ENCODE data around the gene TANC2. TPM values are rescaled to one million over a fixed set of nuclear protein-coding genes. Genes with fewer than 3 reads are reported as not detected.

TANC2 gene
- total and polyA plus RNA-seq, 9 of the 15 experiments (the other 6 are each of a cell fraction or from before 2014, with no cell fraction given), result 0.46 to 7.8 (median 4.5) TPM

- Histone ChIP-seq H3K4me2 (ENCODE audit: insufficient read depth, low read length) (no peak overlapping the region), H3K79me2 (ENCODE audit: control insufficient read depth, insufficient read depth, low read length) (no peaks in the 10 kb centered on the region), H3K4me1 (replicated peaks in 1 of 2; ENCODE audit: control insufficient read depth in 2 of 2, insufficient read depth in 2 of 2, low read length in 2 of 2) (no peaks in the 10 kb centered on the region), H3K27ac (ENCODE audit: extremely low read depth, low read depth, low read length) (no peak overlapping the region), H4K20me1 (replicated peaks; ENCODE audit: control insufficient read depth, insufficient read depth, low read length) (no peaks in the 10 kb centered on the region), H3K4me3 (no peak overlapping the region), H3K36me3 (ENCODE audit: control insufficient read depth, insufficient read depth, low read length) (no peaks in the 10 kb centered on the region), H3K27me3 (ENCODE audit: control insufficient read depth in 2 of 2, insufficient read depth in 2 of 2, low read length in 2 of 2) (peaks cover 5 to 7% of the 10 kb centered on the region in 2 experiments; a peak in 2 of 5 replicates), H3K9ac (ENCODE audit: insufficient read depth in 1 of 2, low read depth in 2 of 2, low read length in 2 of 2) (no peak overlapping the region), H3K9me3 (replicated peaks; ENCODE audit: control insufficient read depth, insufficient read depth, low read depth, low read length) (no peaks in the 10 kb centered on the region), H2AFZ (ENCODE audit: low read depth, low read length) (no peak overlapping the region), H3K9me1 (ENCODE audit: control insufficient read depth, insufficient read depth, low read length) (no peaks in the 10 kb centered on the region)
- WGBS (ENCODE audit: insufficient coverage, low coverage, missing lambda C conversion rate), result 2% methylated on average over 4 of the region's 4 CpGs
- ChIA-PET CTCF (ENCODE audit: low intra/inter-chr PET ratio) (no interaction called here), POLR2A (no interaction called here)
- no TSS peak for BruUV-seq (replicated peaks)
- no peak for TF ChIP-seq ZNF766 (CRISPR knock-in tag; conservative IDR thresholded peaks at IDR 0.05)
- TF ChIP-seq HSF4 (CRISPR knock-in tag; IDR thresholded peaks at IDR 0.05; ENCODE audit: borderline replicate concordance), result no peak
- TF ChIP-seq MYBL2 (IDR thresholded peaks at IDR 0.05; ENCODE audit: low read depth), result no peak
- TF ChIP-seq MYBL2 (CRISPR knock-in tag; IDR thresholded peaks at IDR 0.05; ENCODE audit: borderline replicate concordance), result no peak
- no peak for TF ChIP-seq HLTF (IDR thresholded peaks at IDR 0.05)
- in situ Hi-C loops (cut with MboI) (loop anchor here (25.0 kb wide), 1 partner anchor 244 kb away; no protein-coding TSS in a partner anchor), intact Hi-C loops (cut with micrococcal nuclease) (no loop called here)
- ATAC-seq, result no peak
- no peak for DNase-seq (ENCODE audit: extremely low read depth in 1 of 4, low spot score in 3 of 4)
- no peak for FAIRE-seq
These were observed 10.1 kb upstream of the TANC2 start for GRCh38 chr17:62955841-62956352.

- intact Hi-C loops (cut with micrococcal nuclease), result no loop called here
- TF ChIP-seq ETS2 (tag; IDR thresholded peaks at IDR 0.05; ENCODE audit: borderline replicate concordance, poor library complexity, severe bottlenecking), result no peak
- no peak for TF ChIP-seq NR3C1 (CRISPR knock-in tag; IDR thresholded peaks at IDR 0.05)
- TF ChIP-seq HLTF (IDR thresholded peaks at IDR 0.05), result no peak
- TF ChIP-seq RBM14 (IDR thresholded peaks at IDR 0.05; ENCODE audit: borderline replicate concordance, insufficient read depth, low read depth, low read length), result no peak
- TF ChIP-seq PCBP2 (IDR thresholded peaks at IDR 0.05; ENCODE audit: low read depth, low read length, poor library complexity, severe bottlenecking), result no peak
- TF ChIP-seq GABPB2 (CRISPR knock-in tag; conservative IDR thresholded peaks at IDR 0.05), result no peak
- TF ChIP-seq GMEB1 (CRISPR knock-in tag; IDR thresholded peaks at IDR 0.05), result no peak
- no peak for TF ChIP-seq ERF (CRISPR knock-in tag; IDR thresholded peaks at IDR 0.05)
- 0 out of 2 replicates have a peak, but pooled peaks have one; percentile 8 for TF ChIP-seq JUNB (CRISPR knock-in tag; conservative IDR thresholded peaks at IDR 0.05)
These were observed 2.7 kb upstream of the TANC2 start for GRCh38 chr17:62963296-62963695.

More at GRCh38 chr17:62963296-62963695, 2.7 kb upstream of the TANC2 start:
- 10% methylated on average over 3 of the region's 3 CpGs for WGBS (ENCODE audit: insufficient coverage, low coverage, missing lambda C conversion rate)
- POLR2A ChIA-PET, result no interaction called here
- in situ Hi-C loops (cut with MboI), result loop anchor here (25.0 kb wide), 1 partner anchor 251 kb away; no protein-coding TSS in a partner anchor
- Histone ChIP-seq H3K27ac (ENCODE audit: extremely low read depth, low read depth, low read length) (no peak overlapping the region), H4K20me1 (replicated peaks; ENCODE audit: control insufficient read depth, insufficient read depth, low read length) (no peaks in the 10 kb centered on the region), H3K4me2 (ENCODE audit: insufficient read depth, low read length) (no peak overlapping the region), H2AFZ (ENCODE audit: low read depth, low read length) (no peak overlapping the region), H3K9me3 (replicated peaks; ENCODE audit: control insufficient read depth, insufficient read depth, low read depth, low read length) (no peaks in the 10 kb centered on the region), H3K36me3 (ENCODE audit: control insufficient read depth, insufficient read depth, low read length) (no peaks in the 10 kb centered on the region), H3K27me3 (ENCODE audit: control insufficient read depth in 2 of 2, insufficient read depth in 2 of 2, low read length in 2 of 2) (peaks cover 0 to 3% of the 10 kb centered on the region in 2 experiments; a peak in 1 of 5 replicates), H3K9ac (ENCODE audit: insufficient read depth in 1 of 2, low read depth in 2 of 2, low read length in 2 of 2) (no peak overlapping the region), H3K9me1 (ENCODE audit: control insufficient read depth, insufficient read depth, low read length) (no peaks in the 10 kb centered on the region), H3K4me1 (replicated peaks in 1 of 2; ENCODE audit: control insufficient read depth in 2 of 2, insufficient read depth in 2 of 2, low read length in 2 of 2) (peaks cover 12 to 20% of the 10 kb centered on the region in 2 experiments; a peak in 4 of 5 replicates), H3K4me3 (no peak overlapping the region), H3K79me2 (ENCODE audit: control insufficient read depth, insufficient read depth, low read length) (peaks cover 6% of the 10 kb centered on the region; the same call in 2 of the 3 replicates)
- CTCF ChIA-PET (ENCODE audit: low intra/inter-chr PET ratio), result no interaction called here
- FAIRE-seq, result peak; percentile 15
- no peak for ATAC-seq
- BruUV-seq (replicated peaks), result no TSS peak
- DNase-seq (ENCODE audit: extremely low read depth in 1 of 4, low spot score in 3 of 4), result peak in 2 of 4 experiments; percentile 17 to 22
